Stimulated activated naive CD8-positive, alpha-beta T cell treated with anti-CD3 and anti-CD28 coated beads, Interleukin-15, Interleukin-2, amounts not matched to agents 100 ng/mL and 50 ng/mL, for 24 hours (primary cell): ENCODE results near the gene WWOX.

ENCODE experiments used
- H3K27ac Mint-ChIP-seq: one replicate; pipeline ENCODE4 v1.8.0; 2021; ENCODE audit warnings: mild to moderate bottlenecking, mixed read lengths
- H3K27me3 Mint-ChIP-seq: one replicate; pipeline ENCODE4 v1.8.0; 2021; ENCODE audit warnings: mixed read lengths
- H3K36me3 Mint-ChIP-seq: one replicate; pipeline ENCODE4 v1.8.0; 2021; ENCODE audit warnings: low read depth, mixed read lengths
- H3K4me1 Mint-ChIP-seq: one replicate; pipeline ENCODE4 v1.8.0; 2021; ENCODE audit warnings: low read depth, mixed read lengths
- H3K4me3 Mint-ChIP-seq: one replicate; pipeline ENCODE4 v1.8.0; 2021; ENCODE audit warnings: mild to moderate bottlenecking, mixed read lengths
- H3K9me3 Mint-ChIP-seq: one replicate; pipeline ENCODE4 v1.8.0; 2021; ENCODE audit warnings: mixed read lengths

Gene WWOX

DNA sequence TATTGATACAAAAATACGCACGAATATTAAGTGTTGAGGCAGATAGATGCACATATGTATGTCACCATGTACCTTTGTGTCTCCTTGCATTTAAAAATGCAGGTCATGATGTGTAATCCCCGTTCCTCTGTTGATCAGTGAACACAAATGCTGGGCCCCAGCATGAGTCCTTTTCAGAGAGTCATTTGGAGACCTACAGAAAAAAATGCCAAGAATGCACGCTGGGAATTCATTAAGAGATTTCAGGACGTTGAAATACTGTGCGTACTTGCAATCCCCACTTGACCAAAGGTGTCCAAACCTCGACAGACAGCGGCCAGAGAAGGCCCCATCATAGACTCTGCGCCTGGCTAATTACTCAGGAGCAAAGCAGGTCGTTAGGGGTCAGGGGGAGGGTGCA, 1005.1 kb downstream of the WWOX start:
- H3K27me3 Mint-ChIP-seq: peaks cover 8% of the 10 kb centered on the region
- no peaks in the 10 kb centered on the region for H3K9me3 Mint-ChIP-seq
- no peak overlapping the region for H3K27ac Mint-ChIP-seq
- no peaks in the 10 kb centered on the region for H3K36me3 Mint-ChIP-seq
- no peak overlapping the region for H3K4me3 Mint-ChIP-seq
- H3K4me1 Mint-ChIP-seq: peaks cover 8% of the 10 kb centered on the region

DNA sequence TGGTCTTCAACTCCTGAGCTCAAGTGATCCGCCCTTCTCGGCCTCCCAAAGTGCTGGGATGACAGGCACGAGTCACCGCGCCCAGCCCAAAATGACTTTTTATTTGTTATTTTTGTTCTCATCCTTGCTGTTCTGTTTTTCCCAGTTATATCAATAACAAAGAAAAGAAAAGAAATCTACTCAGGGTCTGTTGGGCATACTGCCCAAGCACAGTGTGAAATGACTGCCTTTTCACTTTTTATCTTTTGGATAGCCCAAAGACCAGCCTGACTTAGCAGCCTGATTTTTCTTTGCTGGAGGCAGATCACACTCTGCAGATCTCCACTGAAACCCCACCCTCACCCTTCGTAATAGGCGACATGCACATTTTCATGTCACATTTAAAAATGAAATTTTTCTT, 1007.8 kb downstream of the WWOX start:
- H3K4me1 Mint-ChIP-seq: no peaks in the 10 kb centered on the region
- H3K36me3 Mint-ChIP-seq: no peaks in the 10 kb centered on the region
- no peak overlapping the region for H3K4me3 Mint-ChIP-seq
- H3K27ac Mint-ChIP-seq: no peak overlapping the region
- no peaks in the 10 kb centered on the region for H3K9me3 Mint-ChIP-seq
- H3K27me3 Mint-ChIP-seq: peaks cover 4% of the 10 kb centered on the region

DNA sequence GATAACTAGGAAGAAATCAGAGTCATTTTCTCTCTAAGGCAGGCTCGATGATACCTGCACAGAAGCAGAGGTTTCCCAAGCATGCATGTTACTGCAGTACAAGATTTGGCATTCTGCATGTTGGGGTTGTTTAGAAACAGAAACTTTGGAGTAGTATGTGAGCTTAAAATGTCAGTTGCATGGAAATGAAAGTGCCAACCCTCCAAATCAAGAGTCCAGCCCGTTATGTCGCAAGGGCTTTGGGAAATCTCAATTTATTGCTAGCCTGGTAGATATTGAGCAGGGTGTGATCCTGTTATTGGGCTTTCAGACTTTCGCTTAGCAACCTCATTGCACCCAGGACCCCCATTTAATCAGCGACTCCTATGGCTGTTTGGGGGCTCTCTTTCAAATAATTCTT, 1010.3 kb downstream of the WWOX start:
- Mint-ChIP-seq H3K27ac (no peak overlapping the region), H3K36me3 (no peaks in the 10 kb centered on the region), H3K4me1 (no peaks in the 10 kb centered on the region), H3K9me3 (peaks cover 5% of the 10 kb centered on the region), H3K27me3 (no peaks in the 10 kb centered on the region), H3K4me3 (no peak overlapping the region)

DNA sequence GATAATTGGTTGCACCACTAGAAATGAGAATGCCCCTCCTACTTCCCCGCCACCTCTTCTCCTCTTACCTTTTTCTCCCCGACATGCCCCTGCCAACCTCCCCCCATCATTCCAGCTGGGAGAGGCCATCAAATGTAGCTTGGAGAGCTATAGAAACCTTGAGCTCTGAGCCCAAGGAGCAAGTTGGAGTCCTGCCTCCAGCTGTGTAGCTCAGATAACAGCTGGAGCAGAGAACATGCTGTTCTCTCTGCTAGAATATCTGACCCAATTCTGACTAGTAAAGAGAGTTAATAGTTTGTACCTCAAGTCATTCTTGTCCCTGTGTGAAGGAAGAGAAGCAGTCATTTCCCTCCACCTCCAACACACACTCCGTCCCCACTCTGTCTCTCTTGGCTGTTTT, 1010.8 kb downstream of the WWOX start:
- Mint-ChIP-seq H3K9me3 (peaks cover 5% of the 10 kb centered on the region), H3K4me3 (no peak overlapping the region), H3K36me3 (no peaks in the 10 kb centered on the region), H3K27me3 (no peaks in the 10 kb centered on the region), H3K27ac (no peak overlapping the region), H3K4me1 (no peaks in the 10 kb centered on the region)

DNA sequence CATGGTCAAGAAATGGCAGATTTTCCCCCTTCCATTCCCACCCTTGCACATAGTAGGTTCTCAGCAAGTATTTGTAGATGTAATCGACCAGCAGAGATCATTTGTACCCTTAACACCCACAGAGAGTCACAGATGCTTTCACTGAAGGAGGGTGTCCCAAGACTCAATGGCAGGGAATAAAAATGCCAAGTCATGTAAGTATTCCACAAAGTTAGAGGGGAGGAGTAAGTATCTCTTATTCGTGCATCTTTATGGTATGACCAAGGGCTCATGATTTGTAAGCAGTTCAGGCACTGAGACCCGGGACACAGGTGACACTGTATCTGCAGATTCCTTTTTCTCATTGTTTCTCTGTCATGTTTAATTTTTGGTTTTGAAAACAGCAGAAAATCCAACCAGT, 1011.5 kb downstream of the WWOX start:
- no peaks in the 10 kb centered on the region for H3K27me3 Mint-ChIP-seq
- H3K4me3 Mint-ChIP-seq: no peak overlapping the region
- no peak overlapping the region for H3K27ac Mint-ChIP-seq
- H3K4me1 Mint-ChIP-seq: no peaks in the 10 kb centered on the region
- H3K9me3 Mint-ChIP-seq: peaks cover 5% of the 10 kb centered on the region
- H3K36me3 Mint-ChIP-seq: no peaks in the 10 kb centered on the region

DNA sequence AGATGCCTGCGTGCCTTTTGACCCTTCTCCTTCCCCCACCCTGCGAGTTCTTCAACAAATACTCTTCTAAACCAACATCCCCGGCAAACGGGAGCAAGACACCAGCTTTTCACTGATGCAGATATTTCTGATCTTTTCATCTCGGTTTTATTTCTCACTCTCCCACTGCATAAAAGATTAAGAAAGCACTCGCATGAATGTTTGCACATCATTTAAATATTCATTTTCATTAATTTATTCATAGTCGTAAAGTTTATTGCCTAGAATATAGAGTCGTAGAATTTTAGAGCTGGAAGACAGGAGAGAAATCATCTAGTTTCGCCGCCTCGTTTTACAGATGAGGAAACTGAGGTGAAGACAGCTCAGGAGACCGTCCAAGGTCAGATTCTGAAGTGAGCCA, 1013.0 kb downstream of the WWOX start:
- H3K27me3 Mint-ChIP-seq: no peaks in the 10 kb centered on the region
- H3K9me3 Mint-ChIP-seq: peaks cover 5% of the 10 kb centered on the region
- no peak overlapping the region for H3K27ac Mint-ChIP-seq
- H3K4me1 Mint-ChIP-seq: no peaks in the 10 kb centered on the region
- H3K36me3 Mint-ChIP-seq: no peaks in the 10 kb centered on the region
- H3K4me3 Mint-ChIP-seq: no peak overlapping the region

DNA sequence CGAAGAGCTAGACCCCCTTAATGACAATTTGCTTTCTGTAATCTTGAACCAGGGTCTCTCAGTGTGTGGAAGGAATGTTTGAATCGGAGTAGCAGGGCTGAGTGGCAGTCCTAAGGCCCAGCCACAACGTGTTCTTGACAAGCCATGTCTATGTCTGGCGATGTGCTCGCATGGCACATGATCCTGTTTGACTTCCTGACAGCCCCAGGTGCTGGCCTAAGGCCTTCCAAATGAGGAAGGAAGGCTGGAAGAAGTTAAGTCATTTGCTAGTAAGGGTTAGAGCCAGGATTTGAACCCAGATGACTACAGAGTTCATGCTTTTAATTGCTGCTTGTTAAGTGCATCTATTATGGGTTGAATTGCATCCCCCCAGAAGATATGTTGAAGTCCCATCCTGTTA, 1014.4 kb downstream of the WWOX start:
- no peak overlapping the region for H3K27ac Mint-ChIP-seq
- no peak overlapping the region for H3K4me3 Mint-ChIP-seq
- H3K9me3 Mint-ChIP-seq: peaks cover 5% of the 10 kb centered on the region
- H3K36me3 Mint-ChIP-seq: no peaks in the 10 kb centered on the region
- H3K27me3 Mint-ChIP-seq: peaks cover 3% of the 10 kb centered on the region
- H3K4me1 Mint-ChIP-seq: no peaks in the 10 kb centered on the region

DNA sequence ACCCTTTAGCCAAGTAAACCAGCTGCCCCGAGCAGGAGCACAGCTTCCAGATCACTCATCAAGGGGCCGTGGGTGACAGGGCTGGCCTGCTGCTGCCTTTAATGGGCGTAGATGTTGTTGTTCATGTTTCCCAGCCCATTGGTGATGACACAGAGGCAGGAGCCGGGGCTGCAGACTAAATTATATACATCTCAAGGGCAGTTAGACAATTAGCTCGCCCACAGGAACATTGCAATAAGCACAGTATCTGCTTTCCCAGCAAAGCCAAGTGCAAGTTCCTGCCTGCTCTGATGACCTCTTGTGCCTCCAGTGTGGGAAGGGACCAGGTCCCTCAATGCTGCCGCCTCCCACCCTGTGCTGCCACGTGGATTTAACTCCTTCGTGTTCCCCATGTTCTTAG, 1015.3 kb downstream of the WWOX start:
- H3K27me3 Mint-ChIP-seq: peaks cover 3% of the 10 kb centered on the region
- no peak overlapping the region for H3K4me3 Mint-ChIP-seq
- no peak overlapping the region for H3K27ac Mint-ChIP-seq
- no peaks in the 10 kb centered on the region for H3K4me1 Mint-ChIP-seq
- H3K36me3 Mint-ChIP-seq: no peaks in the 10 kb centered on the region
- H3K9me3 Mint-ChIP-seq: peaks cover 5% of the 10 kb centered on the region

DNA sequence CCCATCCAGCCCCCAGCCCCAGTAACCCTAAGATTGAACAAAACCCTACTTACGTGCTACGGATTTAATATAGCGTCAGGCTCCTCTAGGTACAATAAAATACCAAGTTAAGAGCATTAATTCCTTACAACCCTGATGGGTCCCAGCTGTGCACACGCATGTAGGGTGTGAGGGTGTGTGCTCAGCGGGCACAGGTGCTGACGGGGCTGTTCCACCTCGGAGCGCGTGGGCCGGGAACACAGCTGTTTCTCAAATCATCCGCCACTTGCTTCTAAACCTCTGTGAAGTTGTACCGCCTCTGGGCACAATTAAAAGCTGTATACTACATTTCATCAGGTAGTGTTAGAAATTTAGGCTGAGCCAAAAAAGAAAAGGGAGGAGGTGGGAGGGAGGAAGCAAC, 1022.5 kb downstream of the WWOX start:
- H3K36me3 Mint-ChIP-seq: no peaks in the 10 kb centered on the region
- H3K4me3 Mint-ChIP-seq: no peak overlapping the region

DNA sequence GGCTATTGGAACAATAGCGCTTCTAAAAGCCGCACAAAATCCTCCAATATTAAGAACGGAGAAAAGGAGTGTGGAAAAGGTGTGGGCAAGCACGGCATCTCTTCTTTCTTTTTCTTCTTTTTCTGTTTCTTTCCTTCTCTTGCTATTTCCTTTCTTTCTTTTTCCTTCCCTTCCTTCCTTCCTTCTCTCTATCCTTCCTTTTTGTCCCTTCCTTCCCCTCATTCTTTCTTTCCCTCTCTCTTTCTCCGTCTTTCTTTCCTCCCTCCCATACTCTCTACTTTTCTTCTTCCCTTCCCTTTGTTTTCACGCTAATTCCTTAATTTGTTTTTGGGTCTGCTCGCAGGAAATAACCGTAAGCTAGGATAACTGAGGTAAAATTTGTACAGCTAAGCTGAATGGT, 1022.9 kb downstream of the WWOX start:
- peaks cover 3% of the 10 kb centered on the region for H3K27me3 Mint-ChIP-seq
- no peaks in the 10 kb centered on the region for H3K4me1 Mint-ChIP-seq
- H3K36me3 Mint-ChIP-seq: no peaks in the 10 kb centered on the region
- H3K4me3 Mint-ChIP-seq: no peak overlapping the region
- H3K9me3 Mint-ChIP-seq: peaks cover 4% of the 10 kb centered on the region
- H3K27ac Mint-ChIP-seq: no peak overlapping the region

More for the DNA sequence above, 1022.5 kb downstream of the WWOX start:
- Mint-ChIP-seq H3K4me1 (no peaks in the 10 kb centered on the region), H3K27ac (no peak overlapping the region), H3K9me3 (peaks cover 4% of the 10 kb centered on the region), H3K27me3 (peaks cover 3% of the 10 kb centered on the region)

DNA sequence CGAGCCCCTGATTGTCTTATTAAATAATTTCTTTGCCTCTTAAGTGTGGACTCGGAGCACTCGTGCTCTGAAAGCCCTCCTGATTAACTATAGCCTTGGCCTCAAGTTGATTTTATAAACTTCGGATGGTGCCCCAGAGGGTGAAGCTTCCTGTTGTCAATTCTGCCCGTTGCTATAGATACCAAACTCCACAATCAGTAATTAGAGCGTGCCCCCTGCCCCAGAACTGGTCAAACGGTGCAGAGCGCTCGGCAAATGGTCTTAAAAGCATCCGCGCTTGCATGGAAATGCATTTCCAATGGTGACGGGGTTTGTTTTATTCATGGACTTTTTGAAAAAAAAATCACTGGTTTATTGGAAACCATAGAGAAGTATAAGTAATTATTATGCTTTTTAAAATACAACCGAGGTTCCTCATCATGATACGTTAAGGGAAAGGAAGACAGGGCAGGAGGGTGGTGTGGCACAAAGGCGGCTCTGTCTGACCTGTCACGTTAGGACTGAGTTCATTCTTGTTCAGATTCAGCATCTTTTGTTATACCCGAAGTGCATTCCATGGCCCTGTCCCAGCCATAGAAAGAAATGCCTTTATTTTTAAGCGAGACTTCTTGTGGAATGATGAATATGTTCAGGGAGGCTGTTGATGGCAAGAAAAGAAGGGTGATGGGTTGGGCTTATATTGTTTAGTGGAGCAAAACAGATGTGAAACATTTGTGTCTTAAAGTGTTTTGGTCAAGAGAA, 1024.7 kb downstream of the WWOX start:
- Mint-ChIP-seq H3K36me3 (no peaks in the 10 kb centered on the region), H3K27ac (no peak overlapping the region), H3K4me3 (no peak overlapping the region), H3K27me3 (peaks cover 4% of the 10 kb centered on the region), H3K4me1 (no peaks in the 10 kb centered on the region), H3K9me3 (peaks cover 4% of the 10 kb centered on the region)

DNA sequence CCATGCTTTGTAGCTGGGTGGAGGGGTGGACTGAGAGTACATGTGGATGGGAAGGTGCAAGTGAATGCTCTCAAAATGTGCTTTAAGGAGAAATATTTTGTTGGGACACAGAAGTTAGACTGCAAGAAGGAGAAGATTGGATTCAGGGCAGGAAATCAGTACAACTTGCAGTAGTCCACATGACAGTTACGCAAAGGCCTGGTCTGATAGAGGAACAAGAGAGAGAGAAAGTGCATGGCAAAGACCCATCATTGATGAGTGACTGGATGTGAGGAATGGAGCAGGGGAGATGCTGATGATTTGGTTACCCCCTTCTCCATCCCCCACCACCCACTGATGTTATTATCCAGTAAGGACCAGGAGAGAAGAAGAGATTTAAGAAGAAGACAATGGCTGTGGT, 1028.3 kb downstream of the WWOX start:
- Mint-ChIP-seq H3K4me3 (no peak overlapping the region), H3K36me3 (no peaks in the 10 kb centered on the region), H3K9me3 (no peaks in the 10 kb centered on the region), H3K27me3 (peaks cover 4% of the 10 kb centered on the region), H3K27ac (no peak overlapping the region), H3K4me1 (no peaks in the 10 kb centered on the region)

DNA sequence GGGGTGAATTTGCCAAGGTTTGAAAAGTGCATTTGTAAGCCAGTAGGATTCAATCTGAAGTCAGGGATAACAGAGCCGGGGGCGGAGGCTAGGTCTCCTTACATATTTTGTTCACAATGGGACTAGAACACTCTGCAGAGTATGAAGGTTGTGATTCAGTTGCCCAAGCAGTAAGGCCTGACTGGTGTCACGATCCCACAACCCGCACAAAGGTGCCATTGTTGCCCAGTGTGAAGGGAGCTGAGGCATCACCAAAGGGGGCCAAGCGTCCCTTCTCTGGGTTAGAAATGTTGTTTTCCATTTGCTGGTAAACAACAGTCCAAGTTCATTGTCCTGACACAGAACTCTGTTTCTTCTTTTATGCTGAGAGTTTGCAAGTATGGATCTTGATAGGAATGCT, 1029.3 kb downstream of the WWOX start:
- Mint-ChIP-seq H3K9me3 (no peaks in the 10 kb centered on the region), H3K27me3 (peaks cover 4% of the 10 kb centered on the region), H3K4me1 (no peaks in the 10 kb centered on the region), H3K4me3 (no peak overlapping the region), H3K36me3 (no peaks in the 10 kb centered on the region), H3K27ac (no peak overlapping the region)

DNA sequence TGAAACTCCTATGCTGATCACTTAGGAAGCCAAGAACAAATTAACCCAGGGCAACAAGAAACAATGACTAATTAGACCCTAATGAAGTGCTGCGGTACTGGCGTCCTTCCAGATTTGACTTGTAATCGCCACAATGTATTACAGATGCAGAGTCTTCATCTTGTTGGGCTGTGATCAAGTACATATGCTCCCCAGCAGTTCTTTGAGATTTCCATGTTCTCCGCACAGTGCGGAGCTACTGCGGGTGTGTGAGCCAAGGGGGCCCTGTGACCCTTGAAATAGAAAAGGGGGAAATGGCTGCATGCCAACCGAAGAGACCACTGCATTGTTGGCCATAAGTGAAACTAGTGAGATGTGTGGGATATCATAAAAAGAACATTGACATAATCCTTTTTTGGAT, 1031.2 kb downstream of the WWOX start:
- Mint-ChIP-seq H3K27ac (no peak overlapping the region), H3K9me3 (no peaks in the 10 kb centered on the region), H3K4me1 (no peaks in the 10 kb centered on the region), H3K36me3 (no peaks in the 10 kb centered on the region), H3K27me3 (peaks cover 4% of the 10 kb centered on the region), H3K4me3 (no peak overlapping the region)

DNA sequence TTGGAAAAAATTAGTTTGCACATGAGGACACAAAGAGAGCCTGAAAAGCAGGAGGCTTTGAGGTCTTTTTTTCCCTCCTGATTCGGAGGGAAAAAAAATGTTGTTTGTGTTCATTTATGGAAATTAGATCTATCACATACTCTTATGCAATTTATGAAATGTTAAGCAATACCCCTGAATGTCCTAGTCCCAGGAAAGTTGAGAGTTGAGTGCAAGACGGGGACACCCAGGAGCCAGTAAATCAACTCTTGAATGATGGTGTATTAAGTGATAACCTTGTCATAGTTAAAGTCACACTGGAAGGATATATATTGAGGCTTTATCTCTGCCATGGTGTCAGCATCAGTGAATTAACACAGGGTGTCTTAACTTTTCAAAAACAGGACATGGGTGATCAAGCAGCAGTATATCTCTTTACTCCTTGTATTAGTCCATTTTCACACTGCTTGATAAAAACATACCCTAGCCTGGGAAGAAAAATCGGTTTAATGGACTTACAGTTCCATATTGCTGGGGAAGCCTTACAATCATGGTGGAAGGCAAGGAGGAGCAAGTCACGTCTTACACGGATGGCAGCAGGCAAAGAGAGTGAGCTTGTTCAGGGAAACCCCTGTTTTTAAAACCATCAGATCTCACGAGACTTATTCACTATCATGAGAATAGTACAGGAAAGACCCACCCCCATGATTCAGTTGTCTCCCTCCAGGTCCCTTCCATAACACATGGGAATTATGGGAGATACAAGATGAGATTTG, 1032.0 kb downstream of the WWOX start:
- Mint-ChIP-seq H3K9me3 (no peaks in the 10 kb centered on the region), H3K4me3 (no peak overlapping the region), H3K36me3 (no peaks in the 10 kb centered on the region), H3K4me1 (no peaks in the 10 kb centered on the region), H3K27me3 (peaks cover 4% of the 10 kb centered on the region), H3K27ac (no peak overlapping the region)

DNA sequence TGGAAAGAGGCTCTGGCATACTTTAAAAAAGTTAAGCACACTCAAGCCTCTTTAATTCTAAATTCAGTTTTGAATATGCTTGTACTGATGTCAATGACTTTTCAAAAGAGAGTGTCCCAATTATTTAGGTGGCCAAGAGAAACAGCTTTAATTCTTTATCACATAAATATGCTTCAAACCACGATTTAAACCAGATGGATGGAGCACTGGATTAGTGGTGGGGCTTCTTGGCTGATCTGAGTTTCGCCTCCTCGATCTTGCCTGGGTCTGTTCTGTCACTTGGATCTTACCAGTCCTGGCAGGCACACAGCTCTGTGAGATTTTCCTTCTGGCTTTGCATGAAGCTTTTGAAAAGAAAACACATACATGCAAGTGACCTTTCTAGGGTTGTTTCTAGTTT, 1033.2 kb downstream of the WWOX start:
- no peaks in the 10 kb centered on the region for H3K36me3 Mint-ChIP-seq
- no peak overlapping the region for H3K4me3 Mint-ChIP-seq
- H3K4me1 Mint-ChIP-seq: no peaks in the 10 kb centered on the region
- H3K27ac Mint-ChIP-seq: no peak overlapping the region
- H3K9me3 Mint-ChIP-seq: no peaks in the 10 kb centered on the region
- peaks cover 2% of the 10 kb centered on the region for H3K27me3 Mint-ChIP-seq
